ENCODE results near the gene FANCE. TPM values are rescaled to one million over a fixed set of nuclear protein-coding genes. Genes with fewer than 3 reads are reported as not detected.

The FANCE gene
- total RNA-seq, 2 experiments from 2014 or later = 1.6 to 1.7 TPM

GRCh38 chr6:35439308-35439707, 12.8 kb upstream of the FANCE start:
- H3K36me3 ChIP-seq (ENCODE audit: insufficient read depth, low read length) = no peaks in the 10 kb centered on the region
- no peak overlapping the region for H3K4me3 Mint-ChIP-seq
- no peak overlapping the region for H3K4me3 ChIP-seq (ENCODE audit: low read length)
- H3K9me3 ChIP-seq (ENCODE audit: control insufficient read depth in 1 of 2, insufficient read depth in 1 of 2, low read length in 2 of 2) = no peaks in the 10 kb centered on the region
- CTCF ChIA-PET = no interaction called here
- H3K27me3 Mint-ChIP-seq = no peaks in the 10 kb centered on the region
- POLR2A ChIA-PET = no interaction called here
- H3K4me1 ChIP-seq (ENCODE audit: insufficient read depth, low read length) = no peaks in the 10 kb centered on the region
- ATAC-seq (ENCODE audit: poor library complexity) = no peak
- DNase-seq = no peak
- intact Hi-C loops (cut with DNase I, micrococcal nuclease) = no loop called here
- H3K27ac ChIP-seq (ENCODE audit: low read depth in 1 of 2, low read length in 2 of 2) = no peak overlapping the region
- H3K27ac Mint-ChIP-seq = no peak overlapping the region
- no peak for TF ChIP-seq CTCF (IDR thresholded peaks at IDR 0.05)
- H3K36me3 Mint-ChIP-seq (ENCODE audit: low read depth) = no peaks in the 10 kb centered on the region
- H3K4me1 Mint-ChIP-seq (ENCODE audit: low read depth) = no peaks in the 10 kb centered on the region
- H3K9me3 Mint-ChIP-seq = no peaks in the 10 kb centered on the region
- no peaks in the 10 kb centered on the region for H3K27me3 ChIP-seq (ENCODE audit: control insufficient read depth in 1 of 2, insufficient read depth in 2 of 2, low read length in 2 of 2)

- H3K9me3 Mint-ChIP-seq = no peaks in the 10 kb centered on the region
- no peaks in the 10 kb centered on the region for H3K36me3 Mint-ChIP-seq (ENCODE audit: low read depth)
- TF ChIP-seq CTCF (IDR thresholded peaks at IDR 0.05) = no peak
- no peaks in the 10 kb centered on the region for H3K36me3 ChIP-seq (ENCODE audit: insufficient read depth, low read length)
- POLR2A ChIA-PET = no interaction called here
- H3K4me1 ChIP-seq (ENCODE audit: insufficient read depth, low read length) = peaks cover 5% of the 10 kb centered on the region
- no peak overlapping the region for H3K4me3 Mint-ChIP-seq
- ATAC-seq (ENCODE audit: poor library complexity) = no peak
- intact Hi-C loops (cut with DNase I, micrococcal nuclease) = no loop called here
- no peak overlapping the region for H3K4me3 ChIP-seq (ENCODE audit: low read length)
- H3K27ac Mint-ChIP-seq = no peak overlapping the region
- no peaks in the 10 kb centered on the region for H3K9me3 ChIP-seq (ENCODE audit: control insufficient read depth in 1 of 2, insufficient read depth in 1 of 2, low read length in 2 of 2)
- H3K4me1 Mint-ChIP-seq (ENCODE audit: low read depth) = no peaks in the 10 kb centered on the region
- H3K27me3 ChIP-seq (ENCODE audit: control insufficient read depth in 1 of 2, insufficient read depth in 2 of 2, low read length in 2 of 2) = no peaks in the 10 kb centered on the region
- no peak overlapping the region for H3K27ac ChIP-seq (ENCODE audit: low read depth in 1 of 2, low read length in 2 of 2)
- no peak for DNase-seq
- CTCF ChIA-PET = no interaction called here
- H3K27me3 Mint-ChIP-seq = no peaks in the 10 kb centered on the region
Measured at GRCh38 chr6:35441205-35441604, 10.9 kb upstream of the FANCE start.

- Mint-ChIP-seq H3K4me3 (no peak overlapping the region), H3K27me3 (no peaks in the 10 kb centered on the region), H3K9me3 (no peaks in the 10 kb centered on the region), H3K4me1 (ENCODE audit: low read depth) (no peaks in the 10 kb centered on the region), H3K36me3 (ENCODE audit: low read depth) (no peaks in the 10 kb centered on the region), H3K27ac (no peak overlapping the region)
- no peak overlapping the region for H3K4me3 ChIP-seq (ENCODE audit: low read length)
- ChIA-PET POLR2A (no interaction called here), CTCF (no interaction called here)
- no peaks in the 10 kb centered on the region for H3K9me3 ChIP-seq (ENCODE audit: control insufficient read depth in 1 of 2, insufficient read depth in 1 of 2, low read length in 2 of 2)
- no peaks in the 10 kb centered on the region for H3K27me3 ChIP-seq (ENCODE audit: control insufficient read depth in 1 of 2, insufficient read depth in 2 of 2, low read length in 2 of 2)
- H3K36me3 ChIP-seq (ENCODE audit: insufficient read depth, low read length) = no peaks in the 10 kb centered on the region
- DNase-seq (no peak), ATAC-seq (ENCODE audit: poor library complexity) (no peak)
- intact Hi-C loops (cut with DNase I, micrococcal nuclease) = no loop called here
- H3K27ac ChIP-seq (ENCODE audit: low read depth in 1 of 2, low read length in 2 of 2) = no peak overlapping the region
- H3K4me1 ChIP-seq (ENCODE audit: insufficient read depth, low read length) = peaks cover 5% of the 10 kb centered on the region
- no peak for TF ChIP-seq CTCF (IDR thresholded peaks at IDR 0.05)
Measured at GRCh38 chr6:35441642-35442041, 10.5 kb upstream of the FANCE start.

Measured in CD4-positive, alpha-beta T cell (primary cell).